DND-41 (cell line): ENCODE results near the gene STEAP4.

Source experiments
- EZH2 ChIP-seq: IDR thresholded peaks from 3 replicates; pipeline ENCODE4 v1.6.1; 2012; ENCODE audit warnings: borderline replicate concordance, low read depth, mild to moderate bottlenecking, moderate library complexity, low read length, inconsistent platforms; ENCODE audit not compliant: severe bottlenecking
- TF ChIP-seq, protein P1 (sequence below): IDR thresholded peaks from 2 replicates; pipeline ENCODE4 v1.5.1; 2012; ENCODE audit warnings: borderline replicate concordance, low read length, moderate library complexity, mild to moderate bottlenecking; ENCODE audit not compliant: poor library complexity, severe bottlenecking; ENCODE audit errors: extremely low read depth

DNA sequence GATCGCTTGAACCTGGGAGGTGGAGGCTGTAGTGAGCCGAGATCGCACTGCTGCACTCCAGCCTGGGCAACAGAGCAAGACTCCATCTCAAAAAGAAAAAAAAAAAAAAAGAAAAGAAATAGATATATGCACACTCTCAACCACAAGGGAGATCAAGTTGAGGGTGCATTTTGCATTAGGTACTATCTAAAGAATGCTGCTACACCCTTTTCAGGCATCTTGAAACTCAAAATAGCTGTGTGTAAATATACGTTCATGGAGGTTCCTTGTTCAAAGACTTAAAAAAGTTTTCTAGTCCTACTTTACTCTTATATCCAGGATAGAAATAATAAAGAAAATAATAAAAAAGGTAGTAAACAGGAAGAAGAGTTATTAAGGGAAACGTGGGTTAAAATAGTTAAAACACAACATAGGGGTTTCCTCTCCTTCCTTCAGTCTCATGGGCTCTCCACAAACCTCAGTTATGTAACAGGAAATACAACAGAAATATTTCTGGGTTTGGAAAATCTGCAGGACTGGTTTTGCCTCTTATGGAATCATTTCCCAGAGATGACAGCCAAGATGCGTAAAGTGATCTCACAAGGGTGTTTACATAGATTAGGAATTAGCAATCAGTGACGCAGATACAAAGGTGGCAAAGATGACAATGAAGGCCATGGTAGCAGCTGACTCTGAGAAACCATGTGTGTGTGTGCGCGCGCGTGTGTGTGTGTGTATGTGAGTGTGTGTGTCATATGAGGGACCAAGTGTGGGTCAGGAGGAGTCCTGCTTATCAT is 15.1 kb downstream of the STEAP4 start:
- TF ChIP-seq, protein P1, sequence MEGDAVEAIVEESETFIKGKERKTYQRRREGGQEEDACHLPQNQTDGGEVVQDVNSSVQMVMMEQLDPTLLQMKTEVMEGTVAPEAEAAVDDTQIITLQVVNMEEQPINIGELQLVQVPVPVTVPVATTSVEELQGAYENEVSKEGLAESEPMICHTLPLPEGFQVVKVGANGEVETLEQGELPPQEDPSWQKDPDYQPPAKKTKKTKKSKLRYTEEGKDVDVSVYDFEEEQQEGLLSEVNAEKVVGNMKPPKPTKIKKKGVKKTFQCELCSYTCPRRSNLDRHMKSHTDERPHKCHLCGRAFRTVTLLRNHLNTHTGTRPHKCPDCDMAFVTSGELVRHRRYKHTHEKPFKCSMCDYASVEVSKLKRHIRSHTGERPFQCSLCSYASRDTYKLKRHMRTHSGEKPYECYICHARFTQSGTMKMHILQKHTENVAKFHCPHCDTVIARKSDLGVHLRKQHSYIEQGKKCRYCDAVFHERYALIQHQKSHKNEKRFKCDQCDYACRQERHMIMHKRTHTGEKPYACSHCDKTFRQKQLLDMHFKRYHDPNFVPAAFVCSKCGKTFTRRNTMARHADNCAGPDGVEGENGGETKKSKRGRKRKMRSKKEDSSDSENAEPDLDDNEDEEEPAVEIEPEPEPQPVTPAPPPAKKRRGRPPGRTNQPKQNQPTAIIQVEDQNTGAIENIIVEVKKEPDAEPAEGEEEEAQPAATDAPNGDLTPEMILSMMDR: no peak
- TF ChIP-seq EZH2: no peak
